GM06990 (cell line): Measurements from ENCODE around the gene SPAG16.

Source experiments
- DNase-seq: peaks from one replicate; pipeline ENCODE4 v3.0.0-alpha.2; 2011; ENCODE audit not compliant: insufficient read length; ENCODE audit errors: extremely low read depth
- H3K27me3 ChIP-seq: replicated peaks from 2 replicates; pipeline ENCODE4 v1.6.0; 2011; ENCODE audit warnings: low read length; ENCODE audit not compliant: control insufficient read depth, insufficient read depth
- H3K36me3 ChIP-seq: 2 replicates; pipeline ENCODE4 v1.5.1; 2011; ENCODE audit warnings: low read length; ENCODE audit not compliant: control insufficient read depth, insufficient read depth
- H3K4me3 ChIP-seq: replicated peaks from 2 replicates; pipeline ENCODE4 v1.5.1; 2011; ENCODE audit warnings: low read depth, mild to moderate bottlenecking, control low read depth, low read length
- CTCF ChIP-seq: IDR thresholded peaks from 2 replicates; pipeline ENCODE4 v1.5.1; 2011; ENCODE audit warnings: low read length, control low read depth, mild to moderate bottlenecking, inconsistent platforms; ENCODE audit not compliant: insufficient read depth, poor library complexity, severe bottlenecking

The SPAG16 gene

GRCh38 chr2:213524164-213524563 is 239.9 kb downstream of the SPAG16 start:
- no peak overlapping the region for H3K4me3 ChIP-seq
- no peak for TF ChIP-seq CTCF
- no peaks in the 10 kb centered on the region for H3K27me3 ChIP-seq
- no peak for DNase-seq
- no peaks in the 10 kb centered on the region for H3K36me3 ChIP-seq

GRCh38 chr2:213537579-213537978 is 253.3 kb downstream of the SPAG16 start:
- Histone ChIP-seq H3K4me3 (no peak overlapping the region), H3K27me3 (no peaks in the 10 kb centered on the region), H3K36me3 (no peaks in the 10 kb centered on the region)
- no peak for TF ChIP-seq CTCF
- no peak for DNase-seq

GRCh38 chr2:213544940-213545339 is 260.7 kb downstream of the SPAG16 start:
- Histone ChIP-seq H3K36me3 (no peaks in the 10 kb centered on the region), H3K27me3 (no peaks in the 10 kb centered on the region), H3K4me3 (no peak overlapping the region)
- TF ChIP-seq CTCF = no peak
- no peak for DNase-seq

GRCh38 chr2:213545481-213545880 is 261.2 kb downstream of the SPAG16 start:
- no peak for DNase-seq
- Histone ChIP-seq H3K4me3 (no peak overlapping the region), H3K36me3 (no peaks in the 10 kb centered on the region), H3K27me3 (no peaks in the 10 kb centered on the region)
- TF ChIP-seq CTCF = no peak

- no peak for DNase-seq
- H3K4me3 ChIP-seq = no peak overlapping the region
- TF ChIP-seq CTCF = no peak
- H3K36me3 ChIP-seq = no peaks in the 10 kb centered on the region
- no peaks in the 10 kb centered on the region for H3K27me3 ChIP-seq
Measured at GRCh38 chr2:213545964-213546475, 261.8 kb downstream of the SPAG16 start.

- no peaks in the 10 kb centered on the region for H3K27me3 ChIP-seq
- no peaks in the 10 kb centered on the region for H3K36me3 ChIP-seq
- no peak for DNase-seq
- no peak overlapping the region for H3K4me3 ChIP-seq
- no peak for TF ChIP-seq CTCF
Measured at GRCh38 chr2:213551526-213551925, 267.3 kb downstream of the SPAG16 start.
